T-cell (primary cell): ENCODE data around the gene BCAS3. TPM values are rescaled to one million over a fixed set of nuclear protein-coding genes. Genes with fewer than 3 reads are reported as not detected.
"Not testable (repeated sequence)": the region's sequence is repeated elsewhere in the genome, so short reads cannot be mapped to it uniquely, and the experiment has no call there.

Source experiments
- ATAC-seq, 4 experiments: fragments of 200-7000 bp in 3 of 4; fragments of 150-1000 bp in 1 of 4; cut with Tn5 transposase; replicated peaks in 1 of 4; 1 replicate in 3 of 4; 2 replicates in 1 of 4; pipeline ENCODE4 v1.10.0; 2021; ENCODE audit warnings: moderate library complexity in 3 of 4, mild to moderate bottlenecking in 2 of 4, moderate number of reproducible peaks in 1 of 4
- CTCF ChIA-PET, 2 donors: fragments of 300-600 bp; sonication (Branson Sonifier 250); formaldehyde crosslinking; loops; one replicate each; lab custom pipeline; 2022; ENCODE audit warnings: antibody characterized with exemption in 2 of 2; lab: Charles Lee
- POLR2A ChIA-PET, 2 donors: fragments of 300-600 bp; sonication (Branson Sonifier 250); formaldehyde crosslinking; loops; one replicate each; lab custom pipeline; 2022; ENCODE audit warnings: antibody characterized with exemption in 2 of 2; lab: Charles Lee
- DNase-seq, 35 experiments: peaks; one replicate each; pipeline versions ENCODE4 v3.0.0 to v3.0.0-alpha.2; 2013 to 2023
- H3K27ac ChIP-seq: one replicate; pipeline ENCODE4 v1.5.1; 2013; ENCODE audit warnings: low read length
- H3K27me3 ChIP-seq, 2 experiments: replicated peaks in 1 of 2; 1 replicate in 1 of 2; 2 replicates in 1 of 2; pipeline versions ENCODE4 v1.6.1 to v1.7.0; 2013; ENCODE audit warnings: low read length in 1 of 2, mixed read lengths in 1 of 2; ENCODE audit not compliant: control insufficient read depth in 2 of 2, insufficient read depth in 2 of 2; ENCODE audit errors: extremely low read depth in 1 of 2
- H3K36me3 ChIP-seq, 2 donors: 1 replicate in 1 of 2; 2 replicates in 1 of 2; pipeline versions ENCODE4 v1.6.1 to v1.7.0; 2013; ENCODE audit warnings: low read length in 1 of 2; ENCODE audit not compliant: control insufficient read depth in 2 of 2, insufficient read depth in 1 of 2; ENCODE audit errors: extremely low read depth in 1 of 2
- H3K4me1 ChIP-seq, 2 experiments: 1 replicate in 1 of 2; 2 replicates in 1 of 2; pipeline versions ENCODE4 v1.6.1 to v1.7.0; 2013; ENCODE audit warnings: low read length in 2 of 2, mixed read lengths in 1 of 2; ENCODE audit not compliant: insufficient read depth in 2 of 2, control insufficient read depth in 1 of 2; ENCODE audit errors: extremely low read depth in 1 of 2
- H3K4me3 ChIP-seq, 2 donors: 1 replicate in 1 of 2; 2 replicates in 1 of 2; pipeline versions ENCODE4 v1.5.1 to v1.7.0; 2013; ENCODE audit warnings: mild to moderate bottlenecking in 2 of 2, low read length in 1 of 2, moderate library complexity in 1 of 2; ENCODE audit not compliant: control insufficient read depth in 1 of 2; ENCODE audit errors: extremely low read depth in 1 of 2
- H3K9me3 ChIP-seq: 2 replicates; pipeline ENCODE4 v1.7.0; 2013
- H3K27ac Mint-ChIP-seq, 2 donors: one replicate each; pipeline ENCODE4 v1.8.0; 2020 to 2021; ENCODE audit warnings: mild to moderate bottlenecking in 2 of 2, mixed read lengths in 2 of 2
- H3K27me3 Mint-ChIP-seq, 2 donors: one replicate each; pipeline ENCODE4 v1.8.0; 2021 to 2022; ENCODE audit warnings: mixed read lengths in 2 of 2
- H3K36me3 Mint-ChIP-seq: one replicate; pipeline ENCODE4 v1.8.0; 2021; ENCODE audit warnings: mixed read lengths
- H3K4me1 Mint-ChIP-seq, 3 donors: one replicate each; pipeline ENCODE4 v1.8.0; 2020 to 2022; ENCODE audit warnings: mixed read lengths in 3 of 3, mild to moderate bottlenecking in 1 of 3
- H3K4me3 Mint-ChIP-seq, 3 donors: one replicate each; pipeline ENCODE4 v1.8.0; 2020 to 2022; ENCODE audit warnings: mild to moderate bottlenecking in 3 of 3, mixed read lengths in 3 of 3, moderate library complexity in 3 of 3
- H3K9me3 Mint-ChIP-seq, 3 donors: one replicate each; pipeline ENCODE4 v1.8.0; 2020 to 2022; ENCODE audit warnings: mixed read lengths in 3 of 3
- WGBS: methylation state at CpG from one replicate; pipeline ENCODE4 v1.1.5; 2013; ENCODE audit warnings: missing lambda C conversion rate; ENCODE audit not compliant: insufficient coverage; 5-methylcytosine and 5-hydroxymethylcytosine counted together
- total RNA-seq, 35 experiments: library from RNA in 6 of 35; stranded (reverse) in 6 of 35; fragments of 120-200 nt in 1 of 35; gene quantifications; one replicate each; pipeline versions ENCODE4 v1.2.1 to v1.2.4 and lab custom pipeline; 2013 to 2026

BCAS3 gene
- total RNA-seq, 5 donors from 2014 or later (not counting 1 experiment from before 2014, with no cell fraction given) = 33.8 to 57.8 (median 38.1) TPM

- CTCF ChIA-PET = no interaction called here
- Mint-ChIP-seq H3K9me3 (no peaks in the 10 kb centered on the region), H3K27me3 (no peaks in the 10 kb centered on the region), H3K27ac (no peak overlapping the region), H3K4me1 (peaks cover 6 to 10% (median 6%) of the 10 kb centered on the region in 3 donors), H3K36me3 (peaks cover 6% of the 10 kb centered on the region), H3K4me3 (no peak overlapping the region)
- DNase-seq = no peak
- peaks cover 0 to 4% of the 10 kb centered on the region in 2 experiments for H3K4me1 ChIP-seq
- no peak for ATAC-seq
- POLR2A ChIA-PET = interaction anchor here in 1 of 2 donors (0.6 kb wide), 1 partner anchor 14 kb away, joined by 4 read pairs; no protein-coding TSS in a partner anchor
- no peak overlapping the region for H3K4me3 ChIP-seq
- no peaks in the 10 kb centered on the region for H3K27me3 ChIP-seq
- H3K9me3 ChIP-seq = no peaks in the 10 kb centered on the region
- no peaks in the 10 kb centered on the region for H3K36me3 ChIP-seq
- no peak overlapping the region for H3K27ac ChIP-seq
- no CpG with 5 or more reads among the region's 4 CpGs for WGBS
These were observed 351.5 kb downstream of the BCAS3 start for GRCh38 chr17:61029181-61029580.

- H3K36me3 Mint-ChIP-seq = peaks cover 35% of the 10 kb centered on the region
- ATAC-seq = no peak
These were observed 363.0 kb downstream of the BCAS3 start for GRCh38 chr17:61040666-61041065.

GRCh38 chr17:61042348-61042747 is 364.7 kb downstream of the BCAS3 start:
- H3K27me3 Mint-ChIP-seq, H3K4me3 ChIP-seq, H3K4me1 ChIP-seq, H3K27ac ChIP-seq, H3K4me3 Mint-ChIP-seq, CTCF ChIA-PET, H3K27ac Mint-ChIP-seq, H3K27me3 ChIP-seq, H3K4me1 Mint-ChIP-seq, DNase-seq, ATAC-seq, H3K9me3 ChIP-seq, POLR2A ChIA-PET, H3K9me3 Mint-ChIP-seq: not testable (repeated sequence)
- H3K36me3 ChIP-seq = peaks cover 0 to 18% of the 10 kb centered on the region in 2 donors
- WGBS = 95% methylated on average over 3 of the region's 5 CpGs
- H3K36me3 Mint-ChIP-seq = peaks cover 26% of the 10 kb centered on the region

More at GRCh38 chr17:61040666-61041065, 363.0 kb downstream of the BCAS3 start:
- Mint-ChIP-seq H3K4me1 (no peaks in the 10 kb centered on the region), H3K27ac (no peak overlapping the region), H3K4me3 (no peak overlapping the region), H3K27me3 (no peaks in the 10 kb centered on the region), H3K9me3 (no peaks in the 10 kb centered on the region)
- no peak for DNase-seq
- WGBS = 94% methylated on average over 3 of the region's 4 CpGs
- Histone ChIP-seq H3K36me3 (peaks cover 0 to 18% of the 10 kb centered on the region in 2 donors), H3K4me3 (no peak overlapping the region), H3K4me1 (no peaks in the 10 kb centered on the region), H3K9me3 (no peaks in the 10 kb centered on the region), H3K27me3 (no peaks in the 10 kb centered on the region), H3K27ac (no peak overlapping the region)
- ChIA-PET POLR2A (interaction anchor here in 1 of 2 donors (0.6 to 0.7 kb wide), 2 partner anchors 69 to 1365 kb away, joined by 3 to 7 read pairs; no protein-coding TSS in a partner anchor), CTCF (no interaction called here)

GRCh38 chr17:61047515-61047914 is 369.9 kb downstream of the BCAS3 start:
- POLR2A ChIA-PET = no interaction called here
- DNase-seq (no peak), ATAC-seq (no peak)
- Histone ChIP-seq H3K36me3 (no peaks in the 10 kb centered on the region), H3K4me1 (no peaks in the 10 kb centered on the region), H3K4me3 (no peak overlapping the region), H3K27me3 (no peaks in the 10 kb centered on the region), H3K27ac (no peak overlapping the region), H3K9me3 (no peaks in the 10 kb centered on the region)
- H3K4me3 Mint-ChIP-seq = no peak overlapping the region
- no peaks in the 10 kb centered on the region for H3K9me3 Mint-ChIP-seq
- CTCF ChIA-PET = no interaction called here
- no peaks in the 10 kb centered on the region for H3K27me3 Mint-ChIP-seq
- H3K27ac Mint-ChIP-seq = no peak overlapping the region
- H3K36me3 Mint-ChIP-seq = peaks cover 6% of the 10 kb centered on the region
- peaks cover 9 to 13% (median 9%) of the 10 kb centered on the region in 3 donors for H3K4me1 Mint-ChIP-seq

- H3K36me3 Mint-ChIP-seq = peaks cover 6% of the 10 kb centered on the region
- peak overlapping the region in 1 of 2 donors; percentile 83 for H3K27ac Mint-ChIP-seq
These were observed 370.9 kb downstream of the BCAS3 start for GRCh38 chr17:61048376-61049106.

GRCh38 chr17:61053469-61053868 is 375.8 kb downstream of the BCAS3 start:
- no peak overlapping the region for H3K27ac Mint-ChIP-seq
- no peaks in the 10 kb centered on the region for H3K27me3 Mint-ChIP-seq
- Histone ChIP-seq H3K36me3 (no peaks in the 10 kb centered on the region), H3K4me1 (no peaks in the 10 kb centered on the region), H3K27ac (no peak overlapping the region), H3K4me3 (no peak overlapping the region), H3K27me3 (no peaks in the 10 kb centered on the region), H3K9me3 (no peaks in the 10 kb centered on the region)
- ChIA-PET CTCF (no interaction called here), POLR2A (no interaction called here)
- no peak for DNase-seq
- no peaks in the 10 kb centered on the region for H3K9me3 Mint-ChIP-seq
- H3K4me3 Mint-ChIP-seq = no peak overlapping the region
- peaks cover 9 to 11% (median 11%) of the 10 kb centered on the region in 3 donors for H3K4me1 Mint-ChIP-seq
- H3K36me3 Mint-ChIP-seq = peaks cover 11% of the 10 kb centered on the region
- ATAC-seq = no peak
- no CpG with 5 or more reads among the region's 1 CpG for WGBS

More at GRCh38 chr17:61048376-61049106, 370.9 kb downstream of the BCAS3 start:
- no peaks in the 10 kb centered on the region for H3K36me3 ChIP-seq
- Mint-ChIP-seq H3K4me3 (no peak overlapping the region), H3K9me3 (no peaks in the 10 kb centered on the region), H3K27me3 (no peaks in the 10 kb centered on the region), H3K4me1 (peaks cover 9 to 13% (median 9%) of the 10 kb centered on the region in 3 donors)
- DNase-seq (no peak), ATAC-seq (no peak)
- CTCF ChIA-PET = no interaction called here
- no peaks in the 10 kb centered on the region for H3K27me3 ChIP-seq
- H3K4me1 ChIP-seq = no peaks in the 10 kb centered on the region
- H3K27ac ChIP-seq = no peak overlapping the region
- H3K4me3 ChIP-seq = no peak overlapping the region
- no peaks in the 10 kb centered on the region for H3K9me3 ChIP-seq
- 100% methylated on average over 1 of the region's 3 CpGs for WGBS
- POLR2A ChIA-PET = no interaction called here
